ENCODE data around the gene TNRC18. TPM values are rescaled to one million over a fixed set of nuclear protein-coding genes. Genes with fewer than 3 reads are reported as not detected.
A peak's percentile ranks its signal among the peaks of the same experiment; 100 is the strongest.
"Not testable (repeated sequence)": the region's sequence is repeated elsewhere in the genome, so short reads cannot be mapped to it uniquely, and the experiment has no call there.

Gene TNRC18
- total RNA-seq, 2 donors from 2014 or later = 54.5 to 67.6 TPM

DNA sequence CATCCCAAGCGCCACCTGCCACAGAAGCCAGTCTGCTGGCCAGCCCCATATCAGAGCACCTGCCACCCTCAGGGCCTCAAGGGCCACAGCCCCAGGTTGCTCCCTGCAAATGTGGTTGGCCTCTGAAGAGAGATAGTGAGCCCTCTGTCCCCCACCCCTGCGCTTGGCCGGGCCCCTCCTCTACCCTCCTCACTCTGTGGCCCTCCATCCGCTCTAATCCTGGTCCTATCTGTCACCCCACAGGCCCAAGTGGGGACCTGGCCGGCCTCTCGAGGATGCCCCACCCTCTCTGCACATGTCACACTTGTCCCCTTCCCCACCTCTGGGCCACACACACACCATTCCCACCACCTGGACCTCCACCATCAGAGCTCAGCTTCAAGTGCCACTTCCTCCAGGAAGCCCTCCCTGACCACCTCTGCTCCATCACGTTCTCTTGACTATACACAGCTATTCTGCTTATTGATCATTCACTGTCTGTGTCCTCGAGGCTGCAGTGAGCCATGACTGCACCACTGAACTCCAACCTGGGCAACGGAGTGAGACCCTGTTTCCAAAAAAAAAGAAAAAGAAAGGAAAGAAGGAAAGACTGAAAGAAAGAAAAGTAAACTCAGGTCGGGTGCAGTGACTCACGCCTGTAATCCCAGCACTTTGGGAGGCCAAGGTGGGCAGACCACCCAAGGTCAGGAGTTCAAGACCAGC, 42.4 kb downstream of the TNRC18 start:
- peak overlapping the region; percentile 73 for H3K4me3 Mint-ChIP-seq

DNA sequence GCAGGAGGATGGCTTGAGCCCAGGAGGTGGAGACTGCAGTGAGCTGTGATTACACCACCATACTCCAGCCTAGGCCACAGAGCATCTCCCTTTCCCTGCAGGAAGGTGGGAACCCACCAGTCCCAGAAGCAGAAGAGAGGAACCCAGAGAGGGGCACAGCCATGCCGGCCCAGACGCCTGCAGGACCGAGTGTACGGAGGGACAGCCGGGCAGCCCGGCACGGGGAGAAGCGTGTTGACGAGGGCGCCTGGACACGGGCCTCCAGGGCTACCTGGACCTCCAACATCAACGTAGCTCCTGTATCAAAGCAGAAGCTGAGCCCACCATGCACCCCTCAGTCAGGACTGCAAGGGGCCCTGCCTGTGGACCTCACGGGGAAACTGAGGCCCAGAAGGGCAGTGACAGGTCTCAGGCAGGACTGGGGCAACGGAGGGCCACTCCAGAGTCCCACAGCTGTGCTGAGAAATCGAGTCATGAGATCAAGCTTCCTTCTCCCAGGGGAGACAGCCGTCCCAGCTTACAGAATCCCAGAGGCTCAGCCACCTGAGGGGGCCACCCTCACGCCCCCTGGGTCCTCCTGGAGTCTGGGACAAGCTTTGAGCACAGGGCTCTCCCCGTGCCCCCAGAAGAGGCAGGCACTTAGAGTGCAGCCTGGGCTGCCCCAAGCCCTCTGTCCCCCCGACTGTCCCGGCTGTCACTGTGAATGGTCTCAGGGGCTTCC, 43.1 kb downstream of the TNRC18 start:
- peaks cover 36% of the 10 kb centered on the region for H3K4me1 Mint-ChIP-seq
- no peak for DNase-seq
- H3K9me3 ChIP-seq (ENCODE audit: control insufficient read depth, low read length, poor library complexity, severe bottlenecking) = no peaks in the 10 kb centered on the region
- H3K4me3 Mint-ChIP-seq = no peak overlapping the region
- H3K27ac Mint-ChIP-seq = no peak overlapping the region
- H3K27me3 Mint-ChIP-seq = no peaks in the 10 kb centered on the region
- H3K36me3 Mint-ChIP-seq (ENCODE audit: low read depth) = no peaks in the 10 kb centered on the region
- ATAC-seq = no peak

More for the DNA sequence above, 42.4 kb downstream of the TNRC18 start:
- DNase-seq = no peak
- H3K9me3 ChIP-seq (ENCODE audit: control insufficient read depth, low read length, poor library complexity, severe bottlenecking) = no peaks in the 10 kb centered on the region
- H3K4me1 Mint-ChIP-seq = peaks cover 34% of the 10 kb centered on the region
- no peak for ATAC-seq
- no peaks in the 10 kb centered on the region for H3K36me3 Mint-ChIP-seq (ENCODE audit: low read depth)
- H3K27ac Mint-ChIP-seq = peak overlapping the region; percentile 53
- H3K27me3 Mint-ChIP-seq = no peaks in the 10 kb centered on the region

DNA sequence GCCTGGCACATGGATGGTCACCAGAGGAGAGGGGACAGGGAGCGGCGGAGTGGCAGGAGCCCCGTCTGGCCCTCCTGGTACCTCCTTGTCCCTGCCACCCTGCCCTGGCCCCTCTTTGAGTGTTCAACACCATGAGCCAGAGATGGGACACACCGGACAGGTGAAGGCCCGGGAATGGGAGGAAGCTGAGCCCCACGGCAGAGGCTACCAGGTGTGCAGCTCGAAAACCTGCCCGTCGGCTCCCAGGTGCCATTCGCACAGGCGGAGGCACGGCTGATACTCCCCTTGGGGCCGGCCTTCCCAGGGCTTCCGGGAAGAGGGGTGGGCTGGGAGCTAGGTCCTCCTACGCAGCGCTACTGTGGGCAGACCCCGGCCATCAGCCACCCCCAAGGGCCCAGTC, 44.1 kb downstream of the TNRC18 start:
- no peaks in the 10 kb centered on the region for H3K9me3 ChIP-seq (ENCODE audit: control insufficient read depth, low read length, poor library complexity, severe bottlenecking)
- Mint-ChIP-seq H3K27ac (no peak overlapping the region), H3K36me3 (ENCODE audit: low read depth) (peaks cover 2% of the 10 kb centered on the region), H3K27me3 (no peaks in the 10 kb centered on the region), H3K4me3 (peak overlapping the region; percentile 21), H3K4me1 (peaks cover 32% of the 10 kb centered on the region)
- ATAC-seq = no peak
- no peak for DNase-seq

DNA sequence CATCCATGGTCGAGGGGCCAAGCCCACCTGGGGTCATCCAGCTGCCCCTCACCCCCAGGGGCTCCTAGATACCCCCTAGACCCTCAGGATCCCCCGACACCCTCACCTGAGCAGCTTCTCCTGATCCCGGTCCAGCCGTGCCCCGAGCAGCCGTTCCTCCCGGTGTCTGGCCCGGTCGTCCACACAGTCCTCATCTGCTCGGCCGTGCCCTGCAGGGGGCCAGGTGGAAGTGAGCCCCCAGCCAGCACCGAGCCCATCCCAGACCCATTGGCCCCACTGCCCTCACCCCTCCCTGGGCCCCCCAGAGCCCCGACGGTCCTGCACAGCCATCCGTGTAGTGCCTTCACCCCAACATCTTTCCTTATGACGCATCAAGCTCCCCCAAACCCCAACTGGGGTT, 45.8 kb downstream of the TNRC18 start:
- peaks cover 4% of the 10 kb centered on the region for H3K36me3 Mint-ChIP-seq (ENCODE audit: low read depth)
- ATAC-seq (no peak), DNase-seq (no peak)
- H3K4me3 Mint-ChIP-seq = peak overlapping the region; percentile 57
- no peaks in the 10 kb centered on the region for H3K9me3 ChIP-seq (ENCODE audit: control insufficient read depth, low read length, poor library complexity, severe bottlenecking)
- H3K4me1 Mint-ChIP-seq = peaks cover 22% of the 10 kb centered on the region
- H3K27ac Mint-ChIP-seq = no peak overlapping the region
- H3K27me3 Mint-ChIP-seq = no peaks in the 10 kb centered on the region

DNA sequence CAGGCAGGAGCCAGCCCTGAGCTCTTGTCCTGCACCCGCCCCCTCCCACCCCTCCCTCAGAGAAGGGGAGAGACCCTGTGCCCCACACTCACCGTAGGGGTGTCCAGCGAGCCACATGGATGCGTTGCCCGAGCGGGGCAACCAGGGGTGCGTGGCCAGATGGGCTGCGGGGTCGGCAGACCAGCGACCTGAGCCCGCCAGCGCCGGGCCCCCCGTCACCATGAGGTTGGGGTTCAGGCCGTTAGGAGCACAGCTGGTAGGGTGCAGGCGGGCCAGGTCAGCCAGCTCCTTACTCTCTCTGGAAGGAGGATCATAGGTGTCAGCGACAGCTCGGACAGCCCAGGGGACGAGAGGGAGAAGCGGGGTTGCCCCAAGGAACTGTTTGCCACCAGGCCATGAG, 46.4 kb downstream of the TNRC18 start:
- ATAC-seq (no peak), DNase-seq (no peak)
- no peak overlapping the region for H3K4me3 Mint-ChIP-seq
- H3K27me3 Mint-ChIP-seq = no peaks in the 10 kb centered on the region
- no peak overlapping the region for H3K27ac Mint-ChIP-seq
- no peaks in the 10 kb centered on the region for H3K9me3 ChIP-seq (ENCODE audit: control insufficient read depth, low read length, poor library complexity, severe bottlenecking)
- H3K36me3 Mint-ChIP-seq (ENCODE audit: low read depth) = peaks cover 4% of the 10 kb centered on the region
- peaks cover 20% of the 10 kb centered on the region for H3K4me1 Mint-ChIP-seq

DNA sequence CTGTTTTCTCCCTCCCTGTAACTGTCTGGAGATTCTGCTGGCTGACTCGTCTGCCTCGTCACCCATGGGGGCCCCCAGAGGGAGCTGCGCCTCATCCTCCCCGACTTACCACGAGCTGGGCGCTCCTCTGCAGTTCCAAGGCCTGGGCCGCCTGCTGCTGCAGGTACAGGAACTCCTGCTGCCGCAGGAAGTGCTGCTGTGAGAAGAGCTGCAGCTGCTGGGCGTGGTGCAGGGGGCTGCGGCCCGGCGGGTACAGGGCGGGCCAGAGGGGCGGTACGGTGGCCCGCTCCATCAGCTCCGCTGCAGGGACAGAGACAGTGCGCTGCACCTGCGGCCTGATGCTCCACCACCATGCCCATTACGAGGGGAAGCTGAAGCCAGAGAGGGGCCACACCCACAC, 47.7 kb downstream of the TNRC18 start:
- H3K36me3 Mint-ChIP-seq (ENCODE audit: low read depth) = peaks cover 4% of the 10 kb centered on the region
- no peaks in the 10 kb centered on the region for H3K27me3 Mint-ChIP-seq
- no peak overlapping the region for H3K4me3 Mint-ChIP-seq
- no peaks in the 10 kb centered on the region for H3K9me3 ChIP-seq (ENCODE audit: control insufficient read depth, low read length, poor library complexity, severe bottlenecking)
- H3K4me1 Mint-ChIP-seq = peaks cover 13% of the 10 kb centered on the region
- DNase-seq (peak in 1 of 3 donors; percentile 19), ATAC-seq (peak; percentile 73)
- H3K27ac Mint-ChIP-seq = no peak overlapping the region

DNA sequence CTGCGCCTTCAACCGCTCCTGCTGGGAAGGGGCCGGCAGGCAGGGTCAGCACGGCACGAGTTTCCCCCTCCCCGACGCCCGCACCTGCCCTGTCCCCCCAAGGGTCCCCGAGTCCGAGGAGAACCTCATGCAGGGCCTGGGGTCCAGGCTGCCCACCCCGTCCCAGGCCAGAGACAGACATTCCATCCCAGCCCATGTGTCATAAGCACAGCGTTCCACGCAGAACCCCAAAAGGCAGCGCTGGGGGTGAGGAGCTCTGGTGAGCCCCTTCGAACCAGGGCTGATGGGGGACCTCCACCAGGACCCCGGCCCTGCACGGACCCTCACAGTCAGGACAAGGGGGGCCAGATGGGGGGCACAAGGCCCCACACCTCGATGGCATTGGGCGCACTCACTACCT, 49.2 kb downstream of the TNRC18 start:
- peaks cover 11% of the 10 kb centered on the region for H3K4me1 Mint-ChIP-seq

DNA sequence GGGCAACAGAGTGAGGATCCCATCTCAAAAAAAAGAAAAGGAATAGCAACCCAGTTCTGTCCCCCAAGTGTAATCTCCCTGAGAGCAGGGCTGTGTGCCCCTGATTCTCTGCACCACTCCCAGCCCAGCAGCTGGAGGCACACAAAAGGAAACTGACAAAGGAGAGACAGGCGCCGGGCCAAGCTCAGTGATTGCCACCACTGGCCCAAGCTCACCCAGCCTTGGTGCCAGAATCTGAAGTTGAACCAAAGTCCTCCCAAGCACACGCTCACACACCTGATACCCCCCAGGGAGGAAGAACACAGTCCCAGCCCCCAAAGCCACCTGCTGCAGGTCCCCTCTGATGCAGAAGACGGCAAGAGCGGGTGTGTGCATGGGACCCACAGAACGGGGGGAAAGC, 50.3 kb downstream of the TNRC18 start:
- H3K27me3 Mint-ChIP-seq = no peaks in the 10 kb centered on the region
- peaks cover 14% of the 10 kb centered on the region for H3K4me1 Mint-ChIP-seq
- no peaks in the 10 kb centered on the region for H3K9me3 ChIP-seq (ENCODE audit: control insufficient read depth, low read length, poor library complexity, severe bottlenecking)
- H3K36me3 Mint-ChIP-seq (ENCODE audit: low read depth) = peaks cover 4% of the 10 kb centered on the region
- no peak for DNase-seq
- no peak for ATAC-seq
- no peak overlapping the region for H3K4me3 Mint-ChIP-seq
- H3K27ac Mint-ChIP-seq = no peak overlapping the region

More for the DNA sequence above, 49.2 kb downstream of the TNRC18 start:
- DNase-seq (no peak), ATAC-seq (no peak)
- no peaks in the 10 kb centered on the region for H3K9me3 ChIP-seq (ENCODE audit: control insufficient read depth, low read length, poor library complexity, severe bottlenecking)
- Mint-ChIP-seq H3K27ac (no peak overlapping the region), H3K4me3 (no peak overlapping the region), H3K36me3 (ENCODE audit: low read depth) (peaks cover 4% of the 10 kb centered on the region), H3K27me3 (no peaks in the 10 kb centered on the region)

DNA sequence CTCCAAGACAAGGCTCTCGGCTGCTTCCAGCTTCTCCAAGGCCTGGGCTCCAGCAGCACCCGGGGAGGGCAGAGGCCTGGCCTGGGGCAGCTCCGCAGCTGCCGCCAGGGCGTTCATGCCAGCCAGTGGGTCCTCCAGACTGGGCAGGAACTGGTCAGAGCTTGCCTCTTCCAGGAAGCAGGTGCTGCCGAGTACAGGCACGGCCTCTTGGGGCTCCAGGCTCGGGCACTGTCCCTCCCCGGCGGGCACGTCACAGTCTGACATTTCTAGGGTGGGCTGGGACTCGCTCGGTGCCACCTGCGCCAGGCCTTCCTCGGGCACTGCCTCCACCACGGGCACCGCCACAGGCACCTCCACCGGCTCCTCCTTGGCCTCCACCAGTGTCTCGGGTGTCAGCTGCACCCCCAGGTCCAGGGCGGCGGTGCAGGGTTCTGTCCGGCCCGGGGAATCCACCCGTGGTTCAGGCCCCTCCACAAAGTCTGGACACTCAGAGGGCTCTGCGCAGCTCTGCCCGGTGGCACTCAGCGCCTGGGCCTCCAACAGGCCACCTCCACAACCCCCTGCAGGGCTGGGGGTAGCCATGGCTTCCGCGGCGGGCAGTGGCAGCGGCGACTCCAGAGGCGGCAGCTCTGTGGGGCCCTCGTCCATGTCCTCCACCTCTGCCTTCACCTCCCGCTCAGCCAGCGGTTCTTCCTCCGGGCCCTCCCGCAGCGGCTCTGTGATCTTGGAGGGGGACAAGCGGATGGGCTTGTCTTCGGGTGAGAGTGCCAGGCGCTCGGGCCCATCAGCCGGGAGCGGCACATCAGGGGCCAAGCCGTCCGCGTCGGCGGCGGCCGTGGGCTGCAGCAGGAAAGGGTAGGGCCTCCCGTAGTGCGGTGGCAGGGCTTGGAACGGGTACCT, 52.9 kb downstream of the TNRC18 start:
- ATAC-seq (no peak), DNase-seq (no peak)
- Mint-ChIP-seq H3K4me3 (no peak overlapping the region), H3K27ac (no peak overlapping the region), H3K36me3 (ENCODE audit: low read depth) (peaks cover 4% of the 10 kb centered on the region), H3K4me1 (peaks cover 12% of the 10 kb centered on the region), H3K27me3 (no peaks in the 10 kb centered on the region)
- no peaks in the 10 kb centered on the region for H3K9me3 ChIP-seq (ENCODE audit: control insufficient read depth, low read length, poor library complexity, severe bottlenecking)

DNA sequence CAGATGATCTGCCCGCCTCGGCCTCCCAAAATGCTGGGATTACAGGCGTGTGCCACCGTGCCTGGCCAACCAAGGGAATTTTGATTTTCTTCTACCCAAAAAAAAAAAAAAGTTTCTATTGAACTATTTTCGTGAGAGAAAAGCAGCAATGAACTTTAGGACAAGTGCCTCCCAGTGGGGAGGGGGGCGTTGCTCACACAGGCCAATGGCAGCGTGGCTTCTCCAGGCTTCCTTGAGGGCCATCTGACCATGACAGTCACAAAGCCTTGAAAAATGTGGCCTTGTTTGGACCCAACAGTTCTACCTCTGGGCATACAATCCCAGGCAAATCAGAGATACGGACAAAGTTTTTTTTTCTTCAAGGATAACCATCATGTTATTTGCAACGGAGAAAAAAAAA, 56.0 kb downstream of the TNRC18 start:
- ATAC-seq = no peak
- no peaks in the 10 kb centered on the region for H3K9me3 ChIP-seq (ENCODE audit: control insufficient read depth, low read length, poor library complexity, severe bottlenecking)
- H3K4me3 Mint-ChIP-seq = no peak overlapping the region
- no peak overlapping the region for H3K27ac Mint-ChIP-seq
- peaks cover 15% of the 10 kb centered on the region for H3K4me1 Mint-ChIP-seq
- no peak for DNase-seq
- H3K27me3 Mint-ChIP-seq = no peaks in the 10 kb centered on the region
- no peaks in the 10 kb centered on the region for H3K36me3 Mint-ChIP-seq (ENCODE audit: low read depth)

DNA sequence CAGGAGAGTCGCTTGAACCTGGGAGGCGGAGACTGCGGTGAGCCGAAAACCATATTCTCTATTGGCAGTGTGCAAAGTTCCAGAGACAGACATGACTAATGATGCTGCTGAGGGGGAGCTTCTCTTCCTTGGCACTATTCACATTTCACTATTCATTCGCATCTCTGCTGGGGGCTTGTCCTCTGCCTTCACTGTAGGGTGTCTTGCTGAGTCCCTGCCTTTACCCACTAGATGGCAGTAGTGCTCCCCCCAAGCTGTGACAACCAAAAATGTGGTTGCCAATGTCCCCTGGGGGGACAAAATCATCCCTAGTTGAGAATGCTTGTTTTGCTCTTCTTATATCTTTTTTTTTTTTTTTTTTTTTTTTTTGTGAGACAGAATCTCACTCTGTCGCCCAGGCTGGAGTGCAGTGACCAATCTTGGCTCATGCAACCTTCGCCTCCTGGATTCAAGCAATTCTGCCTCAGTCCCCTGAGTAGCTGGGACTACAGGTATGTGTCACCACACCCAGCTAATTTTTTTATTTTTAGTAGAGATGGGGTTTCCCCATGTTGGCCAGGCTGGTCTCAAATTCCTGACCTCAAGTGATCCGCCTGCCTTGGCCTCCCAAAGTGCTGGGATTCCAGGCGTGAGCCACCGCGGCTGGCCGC, 57.5 kb downstream of the TNRC18 start:
- H3K4me1 Mint-ChIP-seq = peaks cover 15% of the 10 kb centered on the region
- H3K27me3 Mint-ChIP-seq; H3K9me3 ChIP-seq (ENCODE audit: control insufficient read depth, low read length, poor library complexity, severe bottlenecking); H3K36me3 Mint-ChIP-seq (ENCODE audit: low read depth); H3K4me3 Mint-ChIP-seq; H3K27ac Mint-ChIP-seq: not testable (repeated sequence)
- DNase-seq (peak in 2 of 3 donors; percentile 32 to 53), ATAC-seq (peak; percentile 88)

DNA sequence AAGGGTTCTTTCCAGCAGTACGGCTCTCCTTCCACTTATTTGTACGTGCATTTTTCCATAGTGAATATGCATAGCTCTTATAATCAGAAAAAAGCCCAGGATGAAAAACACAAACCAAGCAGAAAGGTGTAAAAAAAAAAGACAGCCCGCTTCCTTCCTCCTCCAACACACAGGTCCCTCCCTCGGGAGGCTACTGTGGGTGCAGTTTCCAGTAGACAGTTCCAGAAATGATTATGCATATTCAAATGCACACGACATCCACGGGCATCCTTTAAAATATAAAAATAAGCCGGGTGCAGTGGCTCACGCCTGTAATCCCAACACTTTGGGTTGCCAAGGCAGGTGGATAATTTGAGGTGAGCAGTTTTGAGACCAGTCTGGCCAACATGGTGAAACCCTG, 59.9 kb downstream of the TNRC18 start:
- H3K27ac Mint-ChIP-seq = peak overlapping the region; percentile 32
- no peak for ATAC-seq
- no peaks in the 10 kb centered on the region for H3K36me3 Mint-ChIP-seq (ENCODE audit: low read depth)
- H3K27me3 Mint-ChIP-seq = no peaks in the 10 kb centered on the region
- no peaks in the 10 kb centered on the region for H3K9me3 ChIP-seq (ENCODE audit: control insufficient read depth, low read length, poor library complexity, severe bottlenecking)
- no peak for DNase-seq
- peaks cover 8% of the 10 kb centered on the region for H3K4me1 Mint-ChIP-seq
- no peak overlapping the region for H3K4me3 Mint-ChIP-seq

DNA sequence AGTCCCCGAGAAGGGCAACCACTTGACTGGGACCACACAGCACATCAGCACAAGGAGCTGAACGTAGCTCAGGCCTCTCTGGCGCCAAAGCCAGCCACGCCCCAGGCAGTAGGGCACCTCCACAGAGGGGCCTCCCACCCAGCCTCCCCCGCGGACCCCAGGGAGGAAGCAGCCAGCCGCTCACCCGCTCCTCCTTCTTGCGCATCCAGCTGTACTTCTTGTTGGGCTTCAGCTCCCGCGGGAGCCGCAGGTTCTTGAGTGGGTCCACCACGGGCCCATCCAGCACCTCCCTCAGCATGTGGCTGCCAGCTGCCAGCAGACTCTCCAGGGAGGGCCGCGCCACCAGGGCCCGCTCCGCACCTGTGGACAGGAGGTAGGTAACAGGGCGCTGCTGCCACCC, 61.2 kb downstream of the TNRC18 start:
- Mint-ChIP-seq H3K27me3 (no peaks in the 10 kb centered on the region), H3K4me1 (peaks cover 8% of the 10 kb centered on the region), H3K27ac (no peak overlapping the region), H3K36me3 (ENCODE audit: low read depth) (no peaks in the 10 kb centered on the region), H3K4me3 (no peak overlapping the region)
- DNase-seq (no peak), ATAC-seq (no peak)
- no peaks in the 10 kb centered on the region for H3K9me3 ChIP-seq (ENCODE audit: control insufficient read depth, low read length, poor library complexity, severe bottlenecking)
